KMS-11 (cell line): ENCODE measurements around the gene LY6G5B.

Experiments used
- H2AFZ ChIP-seq: fragments of 200-600 bp; sonication (generic); 2 replicates; pipeline ENCODE4 v1.6.1; 2016; ENCODE audit warnings: antibody characterized with exemption, mixed run types, low read depth
- H3K27ac ChIP-seq: fragments of 200-600 bp; sonication (generic); 2 replicates; pipeline ENCODE4 v1.6.1; 2016; ENCODE audit warnings: mild to moderate bottlenecking, mixed run types
- H3K27me3 ChIP-seq: fragments of 200-600 bp; sonication (generic); 2 replicates; pipeline ENCODE4 v1.6.1; 2017; ENCODE audit warnings: mild to moderate bottlenecking, low read depth, mixed run types, moderate library complexity; ENCODE audit not compliant: insufficient read depth
- H3K36me3 ChIP-seq: fragments of 200-600 bp; sonication (generic); 2 replicates; pipeline ENCODE4 v1.6.1; 2017; ENCODE audit warnings: mild to moderate bottlenecking, mixed run types; ENCODE audit not compliant: insufficient read depth
- H3K4me1 ChIP-seq: fragments of 200-600 bp; sonication (generic); 2 replicates; pipeline ENCODE4 v1.6.1; 2016; ENCODE audit warnings: mild to moderate bottlenecking, low read depth, mixed run types; ENCODE audit not compliant: poor library complexity, severe bottlenecking
- H3K4me2 ChIP-seq: fragments of 200-600 bp; sonication (generic); 2 replicates; pipeline ENCODE4 v1.7.0; 2016; ENCODE audit warnings: mild to moderate bottlenecking, mixed run types
- H3K4me3 ChIP-seq: fragments of 200-600 bp; sonication (generic); IDR thresholded peaks from 2 replicates; pipeline ENCODE4 v1.6.1; 2017; ENCODE audit warnings: low read depth, low read length, mixed read lengths; ENCODE audit not compliant: insufficient read depth
- H3K79me2 ChIP-seq: fragments of 200-600 bp; sonication (generic); 2 replicates; pipeline ENCODE4 v1.6.1; 2016; ENCODE audit warnings: low read depth, mixed run types; ENCODE audit not compliant: insufficient read depth
- H3K9ac ChIP-seq: fragments of 200-600 bp; sonication (generic); 2 replicates; pipeline ENCODE4 v1.6.1; 2016; ENCODE audit warnings: mild to moderate bottlenecking, mixed run types
- H4K20me1 ChIP-seq: fragments of 200-600 bp; sonication (generic); 2 replicates; pipeline ENCODE4 v1.6.1; 2016; ENCODE audit warnings: mild to moderate bottlenecking, mixed run types; ENCODE audit not compliant: insufficient read depth
- CTCF ChIP-seq: fragments of 200-600 bp; sonication (generic); conservative IDR thresholded peaks from 2 replicates; pipeline ENCODE4 v1.6.1; 2017; ENCODE audit warnings: low read depth, mild to moderate bottlenecking, antibody characterized with exemption, low read length, moderate library complexity, mixed read lengths

Gene LY6G5B

GRCh38 chr6:31711233-31711632, 41.5 kb downstream of the LY6G5B start:
- Histone ChIP-seq H3K27ac (no peak overlapping the region), H2AFZ (no peak overlapping the region), H3K4me2 (no peak overlapping the region), H3K27me3 (0 out of 2 replicates have a peak, but pooled peaks cover 2% of the 10 kb centered on the region), H3K4me1 (peaks cover 7% of the 10 kb centered on the region), H3K9ac (no peak overlapping the region), H3K79me2 (no peaks in the 10 kb centered on the region), H4K20me1 (no peaks in the 10 kb centered on the region), H3K4me3 (no peak overlapping the region), H3K36me3 (no peaks in the 10 kb centered on the region)
- no peak for TF ChIP-seq CTCF

GRCh38 chr6:31712296-31712695, 42.5 kb downstream of the LY6G5B start:
- 0 out of 2 replicates have a peak, but pooled peaks have one; percentile 24 for TF ChIP-seq CTCF
- no peak overlapping the region for H3K9ac ChIP-seq
- H3K27me3 ChIP-seq = no peaks in the 10 kb centered on the region
- H3K4me3 ChIP-seq = no peak overlapping the region
- H3K36me3 ChIP-seq = no peaks in the 10 kb centered on the region
- H2AFZ ChIP-seq = no peak overlapping the region
- H3K4me2 ChIP-seq = no peak overlapping the region
- peaks cover 7% of the 10 kb centered on the region for H3K4me1 ChIP-seq
- no peaks in the 10 kb centered on the region for H4K20me1 ChIP-seq
- H3K27ac ChIP-seq = no peak overlapping the region
- no peaks in the 10 kb centered on the region for H3K79me2 ChIP-seq

- no peak for TF ChIP-seq CTCF
- Histone ChIP-seq H3K4me1 (peaks cover 7% of the 10 kb centered on the region), H4K20me1 (no peaks in the 10 kb centered on the region), H3K27me3 (no peaks in the 10 kb centered on the region), H2AFZ (no peak overlapping the region), H3K4me3 (no peak overlapping the region), H3K27ac (no peak overlapping the region), H3K79me2 (no peaks in the 10 kb centered on the region), H3K36me3 (no peaks in the 10 kb centered on the region), H3K4me2 (no peak overlapping the region), H3K9ac (no peak overlapping the region)
Measured at GRCh38 chr6:31713465-31713864, 43.7 kb downstream of the LY6G5B start.

GRCh38 chr6:31713991-31714684, 44.4 kb downstream of the LY6G5B start:
- H4K20me1 ChIP-seq = no peaks in the 10 kb centered on the region
- no peaks in the 10 kb centered on the region for H3K79me2 ChIP-seq
- no peak for TF ChIP-seq CTCF
- H3K4me3 ChIP-seq = no peak overlapping the region
- no peak overlapping the region for H3K27ac ChIP-seq
- no peak overlapping the region for H3K9ac ChIP-seq
- H3K4me1 ChIP-seq = peaks cover 7% of the 10 kb centered on the region
- no peak overlapping the region for H3K4me2 ChIP-seq
- no peak overlapping the region for H2AFZ ChIP-seq
- H3K36me3 ChIP-seq = no peaks in the 10 kb centered on the region
- H3K27me3 ChIP-seq = no peaks in the 10 kb centered on the region
